WTC11 (cell line): ENCODE results near the gene TBC1D4. TPM values are rescaled to one million over a fixed set of nuclear protein-coding genes. Genes with fewer than 3 reads are reported as not detected.

Experiments
- ATAC-seq: fragments of 200-7000 bp; cut with Tn5 transposase; 2 replicates; pipeline ENCODE4 v1.10.0; 2021; ENCODE audit warnings: mild to moderate bottlenecking, moderate library complexity
- CTCF ChIA-PET: fragments of 300-600 bp; sonication (Branson Sonifier 250); formaldehyde crosslinking; loops from one replicate; lab custom pipeline; 2021; ENCODE audit warnings: antibody characterized with exemption; lab: Charles Lee
- POLR2A ChIA-PET: fragments of 350-600 bp; sonication (Branson Sonifier 250); formaldehyde crosslinking; loops from one replicate; lab custom pipeline; 2021; ENCODE audit warnings: antibody characterized with exemption; lab: Charles Lee
- DNase-seq: peaks from one replicate; pipeline ENCODE4 v3.0.0; 2021; ENCODE audit warnings: low spot score
- H3K27ac Mint-ChIP-seq: 2 replicates; pipeline ENCODE4 v1.8.0; 2021; ENCODE audit warnings: mixed read lengths
- H3K27me3 Mint-ChIP-seq: 2 replicates; pipeline ENCODE4 v1.8.0; 2021; ENCODE audit warnings: low read depth, mild to moderate bottlenecking, moderate library complexity, mixed read lengths
- H3K36me3 Mint-ChIP-seq: 2 replicates; pipeline ENCODE4 v1.8.0; 2021; ENCODE audit warnings: mixed read lengths
- H3K4me1 Mint-ChIP-seq: 2 replicates; pipeline ENCODE4 v1.8.0; 2022; ENCODE audit warnings: mixed read lengths
- H3K4me3 Mint-ChIP-seq: 2 replicates; pipeline ENCODE4 v1.8.0; 2021; ENCODE audit warnings: mild to moderate bottlenecking, moderate library complexity, mixed read lengths
- H3K9me3 Mint-ChIP-seq: 2 replicates; pipeline ENCODE4 v1.8.0; 2021; ENCODE audit warnings: mixed read lengths
- CREB1 ChIP-seq: sonication (generic); formaldehyde crosslinking; IDR thresholded peaks from 2 replicates; pipeline ENCODE4 v1.8.0; 2023; ENCODE audit warnings: mild to moderate bottlenecking, missing genetic modification reagents
- CREM ChIP-seq: sonication (generic); formaldehyde crosslinking; IDR thresholded peaks from 2 replicates; pipeline ENCODE4 v1.8.1; 2022; ENCODE audit warnings: mild to moderate bottlenecking, missing genetic modification reagents, moderate library complexity
- EMX1 ChIP-seq: fragments of 250-450 bp; sonication (Bioruptor Pico); IDR thresholded peaks from 2 replicates; pipeline ENCODE4 v1.8.0; 2021; ENCODE audit warnings: mild to moderate bottlenecking
- FOXJ3 ChIP-seq: sonication (generic); formaldehyde crosslinking; IDR thresholded peaks from 2 replicates; pipeline ENCODE4 v1.9.0; 2021; ENCODE audit warnings: missing genetic modification reagents, mild to moderate bottlenecking, borderline replicate concordance
- FOXK1 ChIP-seq: sonication (generic); formaldehyde crosslinking; IDR thresholded peaks from 2 replicates; pipeline ENCODE4 v1.8.0; 2022; ENCODE audit warnings: mild to moderate bottlenecking, moderate library complexity, missing genetic modification reagents
- GABPB1 ChIP-seq: sonication (generic); formaldehyde crosslinking; IDR thresholded peaks from 2 replicates; pipeline ENCODE4 v1.8.1; 2023; ENCODE audit warnings: mild to moderate bottlenecking, missing genetic modification reagents
- MLX ChIP-seq: sonication (generic); formaldehyde crosslinking; IDR thresholded peaks from 2 replicates; pipeline ENCODE4 v1.8.1; 2023; ENCODE audit warnings: mild to moderate bottlenecking, missing genetic modification reagents, moderate library complexity
- NR1H2 ChIP-seq: sonication (generic); formaldehyde crosslinking; IDR thresholded peaks from 2 replicates; pipeline ENCODE4 v1.9.0; 2021; ENCODE audit warnings: mild to moderate bottlenecking, moderate library complexity, missing genetic modification reagents
- NR2C2 ChIP-seq: sonication (generic); formaldehyde crosslinking; IDR thresholded peaks from 2 replicates; pipeline ENCODE4 v1.8.0; 2022; ENCODE audit warnings: mild to moderate bottlenecking, missing genetic modification reagents
- OVOL2 ChIP-seq: fragments of 250-450 bp; sonication (Bioruptor Pico); IDR thresholded peaks from 2 replicates; pipeline ENCODE4 v1.9.0; 2021; ENCODE audit warnings: mild to moderate bottlenecking, borderline replicate concordance
- RELA ChIP-seq: sonication (generic); formaldehyde crosslinking; IDR thresholded peaks from 2 replicates; pipeline ENCODE4 v1.8.1; 2022; ENCODE audit warnings: missing genetic modification reagents, mild to moderate bottlenecking, borderline replicate concordance
- SMAD3 ChIP-seq: sonication (generic); formaldehyde crosslinking; IDR thresholded peaks from 2 replicates; pipeline ENCODE4 v1.8.0; 2022; ENCODE audit warnings: missing genetic modification reagents, mild to moderate bottlenecking, borderline replicate concordance
- SMAD4 ChIP-seq: sonication (generic); formaldehyde crosslinking; IDR thresholded peaks from 2 replicates; pipeline ENCODE4 v1.8.0; 2022; ENCODE audit warnings: mild to moderate bottlenecking, missing genetic modification reagents
- ZNF232 ChIP-seq: sonication (generic); formaldehyde crosslinking; IDR thresholded peaks from 2 replicates; pipeline ENCODE4 v1.8.0; 2022; ENCODE audit warnings: mild to moderate bottlenecking, missing genetic modification reagents
- ZNF281 ChIP-seq: sonication (generic); formaldehyde crosslinking; IDR thresholded peaks from 2 replicates; pipeline ENCODE4 v1.8.0; 2023; ENCODE audit warnings: mild to moderate bottlenecking, missing genetic modification reagents
- ZNF416 ChIP-seq: fragments of 250-450 bp; sonication (Bioruptor Pico); IDR thresholded peaks from 2 replicates; pipeline ENCODE4 v1.9.0; 2021; ENCODE audit warnings: mild to moderate bottlenecking, inconsistent platforms
- ZNF425 ChIP-seq: fragments of 250-450 bp; sonication (Bioruptor Pico); conservative IDR thresholded peaks from 2 replicates; pipeline ENCODE4 v1.9.0; 2021; ENCODE audit warnings: mild to moderate bottlenecking
- total RNA-seq: library from RNA; stranded (reverse); gene quantifications from 3 replicates; pipeline ENCODE4 v1.2.3, GENCODE V29; 2021
- TF ChIP-seq, protein P1 (sequence below): sonication (generic); formaldehyde crosslinking; IDR thresholded peaks from 2 replicates; pipeline ENCODE4 v1.8.1; 2022; ENCODE audit warnings: mild to moderate bottlenecking, missing genetic modification reagents, moderate library complexity, borderline replicate concordance
- TF ChIP-seq, protein P2 (sequence below): sonication (generic); formaldehyde crosslinking; IDR thresholded peaks from 2 replicates; pipeline ENCODE4 v1.8.1; 2022; ENCODE audit warnings: low read depth, mild to moderate bottlenecking, moderate library complexity, missing genetic modification reagents, borderline replicate concordance
- TF ChIP-seq, protein P3 (sequence below): fragments of 200-600 bp; IDR thresholded peaks from 2 replicates; pipeline ENCODE4 v1.8.0; 2022; ENCODE audit warnings: antibody characterized with exemption

Gene TBC1D4
- total RNA-seq, 1 experiment from 2014 or later: 37.1 TPM

GRCh38 chr13:75491376-75491775 lies 9.4 kb upstream of the TBC1D4 start:
- Mint-ChIP-seq H3K27ac (no peak overlapping the region), H3K4me1 (no peaks in the 10 kb centered on the region), H3K4me3 (no peak overlapping the region), H3K9me3 (peaks cover 11% of the 10 kb centered on the region), H3K27me3 (no peaks in the 10 kb centered on the region), H3K36me3 (no peaks in the 10 kb centered on the region)
- TF ChIP-seq ZNF281 (CRISPR knock-in tag) (no peak), CREM (no peak), FOXK1 (CRISPR knock-in tag) (no peak), ZNF425 (CRISPR knock-in tag) (no peak), NR2C2 (CRISPR knock-in tag) (no peak), ZNF416 (CRISPR knock-in tag) (no peak), MLX (CRISPR knock-in tag) (no peak), FOXJ3 (no peak), SMAD4 (CRISPR knock-in tag) (no peak), SMAD3 (no peak), GABPB1 (CRISPR knock-in tag) (no peak)
- TF ChIP-seq, protein P1, sequence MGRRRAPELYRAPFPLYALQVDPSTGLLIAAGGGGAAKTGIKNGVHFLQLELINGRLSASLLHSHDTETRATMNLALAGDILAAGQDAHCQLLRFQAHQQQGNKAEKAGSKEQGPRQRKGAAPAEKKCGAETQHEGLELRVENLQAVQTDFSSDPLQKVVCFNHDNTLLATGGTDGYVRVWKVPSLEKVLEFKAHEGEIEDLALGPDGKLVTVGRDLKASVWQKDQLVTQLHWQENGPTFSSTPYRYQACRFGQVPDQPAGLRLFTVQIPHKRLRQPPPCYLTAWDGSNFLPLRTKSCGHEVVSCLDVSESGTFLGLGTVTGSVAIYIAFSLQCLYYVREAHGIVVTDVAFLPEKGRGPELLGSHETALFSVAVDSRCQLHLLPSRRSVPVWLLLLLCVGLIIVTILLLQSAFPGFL: no peak
- TF ChIP-seq, protein P2, sequence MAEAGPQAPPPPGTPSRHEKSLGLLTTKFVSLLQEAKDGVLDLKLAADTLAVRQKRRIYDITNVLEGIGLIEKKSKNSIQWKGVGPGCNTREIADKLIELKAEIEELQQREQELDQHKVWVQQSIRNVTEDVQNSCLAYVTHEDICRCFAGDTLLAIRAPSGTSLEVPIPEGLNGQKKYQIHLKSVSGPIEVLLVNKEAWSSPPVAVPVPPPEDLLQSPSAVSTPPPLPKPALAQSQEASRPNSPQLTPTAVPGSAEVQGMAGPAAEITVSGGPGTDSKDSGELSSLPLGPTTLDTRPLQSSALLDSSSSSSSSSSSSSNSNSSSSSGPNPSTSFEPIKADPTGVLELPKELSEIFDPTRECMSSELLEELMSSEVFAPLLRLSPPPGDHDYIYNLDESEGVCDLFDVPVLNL: no peak
- TF ChIP-seq, protein P3, sequence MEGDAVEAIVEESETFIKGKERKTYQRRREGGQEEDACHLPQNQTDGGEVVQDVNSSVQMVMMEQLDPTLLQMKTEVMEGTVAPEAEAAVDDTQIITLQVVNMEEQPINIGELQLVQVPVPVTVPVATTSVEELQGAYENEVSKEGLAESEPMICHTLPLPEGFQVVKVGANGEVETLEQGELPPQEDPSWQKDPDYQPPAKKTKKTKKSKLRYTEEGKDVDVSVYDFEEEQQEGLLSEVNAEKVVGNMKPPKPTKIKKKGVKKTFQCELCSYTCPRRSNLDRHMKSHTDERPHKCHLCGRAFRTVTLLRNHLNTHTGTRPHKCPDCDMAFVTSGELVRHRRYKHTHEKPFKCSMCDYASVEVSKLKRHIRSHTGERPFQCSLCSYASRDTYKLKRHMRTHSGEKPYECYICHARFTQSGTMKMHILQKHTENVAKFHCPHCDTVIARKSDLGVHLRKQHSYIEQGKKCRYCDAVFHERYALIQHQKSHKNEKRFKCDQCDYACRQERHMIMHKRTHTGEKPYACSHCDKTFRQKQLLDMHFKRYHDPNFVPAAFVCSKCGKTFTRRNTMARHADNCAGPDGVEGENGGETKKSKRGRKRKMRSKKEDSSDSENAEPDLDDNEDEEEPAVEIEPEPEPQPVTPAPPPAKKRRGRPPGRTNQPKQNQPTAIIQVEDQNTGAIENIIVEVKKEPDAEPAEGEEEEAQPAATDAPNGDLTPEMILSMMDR: no peak
- DNase-seq (no peak), ATAC-seq (no peak)
- POLR2A ChIA-PET: no interaction called here
- CTCF ChIA-PET: interaction anchor here (2.0 kb wide), 1 partner anchor 9 kb away, joined by 8 read pairs; the partner anchor contains the start of gene TBC1D4

- H3K4me1 Mint-ChIP-seq: peaks cover 13% of the 10 kb centered on the region
- ChIA-PET CTCF (no interaction called here), POLR2A (no interaction called here)
- H3K27me3 Mint-ChIP-seq: no peaks in the 10 kb centered on the region
- TF ChIP-seq OVOL2 (CRISPR knock-in tag) (no peak), EMX1 (CRISPR knock-in tag) (no peak), ZNF232 (CRISPR knock-in tag) (no peak), CREB1 (CRISPR knock-in tag) (no peak), NR1H2 (CRISPR knock-in tag) (no peak), RELA (CRISPR knock-in tag) (no peak)
- peaks cover 11% of the 10 kb centered on the region for H3K9me3 Mint-ChIP-seq
- H3K36me3 Mint-ChIP-seq: no peaks in the 10 kb centered on the region
- DNase-seq: no peak
- no peak for ATAC-seq
- H3K4me3 Mint-ChIP-seq: no peak overlapping the region
- no peak overlapping the region for H3K27ac Mint-ChIP-seq
Measured at GRCh38 chr13:75489502-75490263, 7.7 kb upstream of the TBC1D4 start.
